Pons (tissue), 1 donor: ENCODE data around the gene NOC4L.

ENCODE experiments used
- DNase-seq: peaks from one replicate; pipeline ENCODE4 v3.0.0-alpha.2; 2016; ENCODE audit warnings: low spot score

NOC4L gene

GRCh38 chr12:132170094-132170636 lies 25.9 kb downstream of the NOC4L start:
- no peak for DNase-seq

GRCh38 chr12:132170637-132171292 lies 26.5 kb downstream of the NOC4L start:
- DNase-seq: no peak

DNA sequence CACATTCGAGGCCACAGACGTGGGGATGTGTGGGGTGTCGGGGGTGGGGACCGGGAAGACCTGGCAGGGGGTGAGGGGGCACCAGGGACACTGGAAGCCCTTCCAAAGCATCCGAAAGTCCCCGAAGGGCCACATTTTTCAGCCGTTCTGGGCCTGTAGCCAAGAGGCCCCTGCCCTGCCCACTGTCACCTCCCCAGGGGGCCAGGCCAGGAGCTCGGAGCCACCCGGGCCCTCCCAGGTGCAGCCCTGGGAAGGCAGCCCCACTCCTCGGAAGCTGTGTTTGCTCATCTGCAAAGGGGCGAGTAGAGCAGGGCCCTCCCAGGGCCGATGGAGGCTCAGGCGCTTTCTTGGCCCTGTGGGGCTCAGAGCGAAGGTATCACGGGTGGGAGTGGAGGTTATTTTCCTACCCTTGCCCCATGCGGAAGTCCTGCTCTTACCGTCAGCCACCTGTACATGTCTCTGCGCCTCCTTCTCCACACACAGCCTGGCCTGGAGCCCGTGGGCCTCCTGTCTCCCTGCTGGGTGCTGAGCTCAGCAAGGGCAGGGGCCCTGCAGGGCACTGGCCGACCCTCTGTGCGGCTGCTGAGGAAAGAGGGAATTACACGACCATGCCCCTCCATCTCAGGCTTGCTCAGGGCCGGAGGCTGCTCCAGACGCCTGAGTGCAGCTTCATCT lies 27.2 kb downstream of the NOC4L start:
- DNase-seq: no peak

GRCh38 chr12:132171968-132172521 lies 27.8 kb downstream of the NOC4L start:
- DNase-seq: no peak

GRCh38 chr12:132172619-132173018 lies 28.4 kb downstream of the NOC4L start:
- no peak for DNase-seq

- DNase-seq: no peak
These were observed 29.1 kb downstream of the NOC4L start for GRCh38 chr12:132173135-132174014.

GRCh38 chr12:132174015-132174838 lies 30.0 kb downstream of the NOC4L start:
- no peak for DNase-seq

- DNase-seq: no peak
These were observed 30.7 kb downstream of the NOC4L start for GRCh38 chr12:132174839-132175490.

DNA sequence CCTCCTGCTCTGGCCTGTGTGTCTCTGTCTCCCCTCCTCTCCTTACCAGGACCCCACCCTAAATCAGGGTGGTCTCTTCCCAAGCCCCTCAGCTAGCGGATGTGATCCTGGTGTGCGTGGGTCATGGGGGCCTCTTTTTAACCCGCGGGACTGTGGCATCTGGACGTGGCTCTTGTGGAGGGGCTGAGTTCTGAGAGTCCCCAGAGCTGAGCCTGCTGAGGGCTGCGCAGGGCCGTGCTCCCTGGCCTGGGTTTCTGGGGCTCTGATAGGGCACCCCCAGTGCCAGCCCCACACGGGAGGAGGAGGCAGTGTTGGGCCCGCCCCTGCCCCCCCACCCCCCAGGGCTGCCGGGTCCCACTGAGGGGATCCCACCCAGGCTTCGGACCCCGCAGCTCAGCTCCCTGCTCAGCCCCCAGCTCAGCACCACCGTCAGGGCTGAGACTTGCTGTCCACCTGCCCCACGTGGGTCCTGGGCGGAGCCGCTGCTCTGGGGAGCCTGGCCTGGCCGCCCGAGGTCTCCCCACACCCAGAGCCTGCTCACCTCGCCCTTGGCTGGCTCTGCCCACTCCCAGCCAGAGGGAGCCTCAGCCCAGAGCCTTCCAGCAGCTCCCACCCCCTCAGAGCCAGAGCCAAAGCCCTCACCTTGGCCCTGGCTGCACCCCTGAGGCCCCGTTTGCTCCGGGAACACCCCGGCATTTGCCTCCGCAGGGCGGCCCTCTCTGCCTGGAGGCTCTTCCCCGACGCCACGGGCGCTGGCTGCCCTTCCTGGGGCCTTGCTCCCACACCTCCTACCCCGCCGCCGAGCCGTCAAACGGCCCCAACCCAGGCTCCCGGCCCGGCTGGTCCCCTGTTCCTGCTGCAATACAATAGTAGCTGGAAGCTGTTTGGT lies 31.5 kb downstream of the NOC4L start:
- no peak for DNase-seq

GRCh38 chr12:132176385-132176919 lies 32.2 kb downstream of the NOC4L start:
- DNase-seq: no peak

- DNase-seq: no peak
These were observed 32.8 kb downstream of the NOC4L start for GRCh38 chr12:132176920-132177551.

DNA sequence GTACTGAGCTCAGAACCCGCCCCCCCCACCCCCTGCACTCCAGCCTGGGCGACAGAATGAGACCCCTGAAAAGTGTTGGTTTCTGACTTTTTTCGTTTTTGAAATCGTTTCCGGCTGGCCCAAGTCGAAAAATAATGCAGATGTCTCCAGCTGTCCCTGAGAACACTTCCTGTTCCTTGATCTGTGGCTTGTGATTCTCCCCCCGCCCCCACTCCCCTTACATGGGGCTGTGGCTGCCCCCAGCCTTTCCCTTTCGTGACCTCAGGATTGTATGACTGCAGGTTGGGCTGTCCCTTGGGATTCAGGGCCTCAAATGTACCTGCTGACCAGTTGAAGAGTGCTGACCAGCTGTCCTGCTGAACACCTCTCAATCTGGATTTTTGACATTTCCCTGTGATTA lies 34.1 kb downstream of the NOC4L start:
- DNase-seq: no peak

- DNase-seq: no peak
These were observed 34.6 kb downstream of the NOC4L start for GRCh38 chr12:132178801-132179401.

DNA sequence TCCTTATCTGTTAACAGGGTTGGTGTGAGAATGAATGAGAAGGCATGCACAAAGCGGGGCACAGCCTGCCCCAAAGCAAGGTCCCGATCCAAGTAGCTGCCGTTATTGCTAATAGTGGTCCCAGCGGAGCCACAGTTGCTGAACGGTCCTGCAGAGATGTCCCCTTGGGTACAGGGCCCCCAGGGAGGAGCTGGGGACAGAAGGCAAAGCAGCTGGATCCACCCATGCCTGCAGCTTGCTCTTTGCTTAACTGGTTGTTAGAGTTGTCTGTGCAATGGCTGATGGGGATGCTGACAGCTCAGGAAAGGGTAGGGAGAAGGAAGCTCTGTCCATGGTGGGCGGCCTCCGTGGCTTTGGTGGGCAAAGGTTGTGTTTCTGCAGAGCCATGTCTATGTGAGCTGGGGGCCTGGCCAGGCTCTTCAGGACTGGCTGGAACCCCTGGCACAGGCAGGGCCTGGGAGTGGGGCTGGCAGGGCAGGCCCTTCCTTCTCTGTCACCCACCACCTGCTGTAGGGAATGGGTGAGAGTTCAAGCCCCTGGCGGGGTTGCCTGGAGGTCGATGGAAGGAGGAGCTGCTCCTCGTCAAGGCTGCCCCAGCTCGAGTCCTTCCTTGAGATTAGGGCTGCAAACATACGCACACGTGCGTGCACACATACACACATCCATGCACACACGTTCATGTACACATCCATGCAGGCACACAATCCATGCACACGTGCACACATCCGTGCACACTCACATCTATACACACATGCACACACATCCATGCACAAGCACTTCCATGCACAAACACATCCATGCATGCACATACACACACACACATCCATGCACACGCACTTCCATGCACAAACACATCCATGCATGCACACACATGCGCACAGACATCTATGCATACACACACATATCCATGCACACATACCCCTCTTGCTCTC lies 35.4 kb downstream of the NOC4L start:
- no peak for DNase-seq

- DNase-seq: no peak
These were observed 36.6 kb downstream of the NOC4L start for GRCh38 chr12:132180648-132181546.

- DNase-seq: no peak
These were observed 37.4 kb downstream of the NOC4L start for GRCh38 chr12:132181570-132182200.
